H1 (cell line): ENCODE data around the gene IL12RB2. TPM values are rescaled to one million over a fixed set of nuclear protein-coding genes. Genes with fewer than 3 reads are reported as not detected.

ENCODE experiments used
- CTCF ChIA-PET: fragments of 300-600 bp; sonication (Branson Sonifier 250); formaldehyde crosslinking; loops from one replicate; lab custom pipeline; 2021; ENCODE audit not compliant: partially characterized antibody; lab: Charles Lee
- POLR2A ChIA-PET: fragments of 300-600 bp; sonication (Branson Sonifier 250); formaldehyde crosslinking; loops from one replicate; lab custom pipeline; 2021; ENCODE audit warnings: inconsistent platforms; ENCODE audit not compliant: partially characterized antibody; lab: Charles Lee
- DNase-seq, 2 experiments: peaks; one replicate each; pipeline versions ENCODE4 v3.0.0 to v3.0.0-alpha.2; 2010 to 2022; ENCODE audit warnings: low spot score in 2 of 2, low read depth in 1 of 2, mixed read lengths in 1 of 2
- FAIRE-seq: peaks from 2 replicates; lab custom pipeline; 2011; peaks lifted over from hg19 to GRCh38; lab: Jason Lieb, UNC
- H2AFZ ChIP-seq: 2 replicates; pipeline ENCODE4 v1.8.1; 2012; ENCODE audit warnings: low read length, inconsistent platforms
- H2AK5ac ChIP-seq: 2 replicates; pipeline ENCODE4 v1.6.1; 2013; ENCODE audit warnings: low read depth, low read length
- H2BK120ac ChIP-seq: replicated peaks from 2 replicates; pipeline ENCODE3; 2013; ENCODE audit warnings: low read depth, low read length, inconsistent platforms
- H2BK12ac ChIP-seq: 2 replicates; pipeline ENCODE4 v1.6.1; 2013; ENCODE audit warnings: low read depth, low read length
- H2BK15ac ChIP-seq: 2 replicates; pipeline ENCODE4 v1.6.1; 2013; ENCODE audit warnings: low read length
- H2BK20ac ChIP-seq: 2 replicates; pipeline ENCODE4 v1.6.1; 2013; ENCODE audit warnings: low read length
- H2BK5ac ChIP-seq: 2 replicates; pipeline ENCODE4 v1.6.1; 2013; ENCODE audit warnings: low read depth, low read length
- H3K14ac ChIP-seq: 2 replicates; pipeline ENCODE4 v1.6.1; 2013; ENCODE audit warnings: inconsistent platforms; ENCODE audit not compliant: insufficient read length
- H3K18ac ChIP-seq: 2 replicates; pipeline ENCODE4 v1.6.1; 2013; ENCODE audit warnings: low read length; ENCODE audit errors: extremely low read depth
- H3K23ac ChIP-seq: 2 replicates; pipeline ENCODE4 v1.6.1; 2013; ENCODE audit warnings: inconsistent platforms; ENCODE audit not compliant: insufficient read length
- H3K23me2 ChIP-seq: 2 replicates; pipeline ENCODE4 v1.6.1; 2013; ENCODE audit warnings: low read depth, low read length
- H3K27ac ChIP-seq: 2 replicates; pipeline ENCODE4 v1.6.1; 2011; ENCODE audit warnings: low read depth, low read length, inconsistent platforms
- H3K27me3 ChIP-seq, 4 experiments: replicated peaks in 1 of 4; 1 replicate in 1 of 4; 2 replicates in 3 of 4; pipeline versions ENCODE4 v1.6.1 to v1.8.1; 2011 to 2013; ENCODE audit warnings: low read length in 3 of 4, mild to moderate bottlenecking in 3 of 4, inconsistent platforms in 2 of 4, mixed read lengths in 2 of 4, moderate library complexity in 1 of 4; ENCODE audit not compliant: control insufficient read depth in 3 of 4, insufficient read depth in 3 of 4; ENCODE audit errors: extremely low read depth in 1 of 4
- H3K36me3 ChIP-seq, 4 experiments: 2 replicates each; pipeline versions ENCODE4 v1.6.1 to v1.8.1; 2011 to 2013; ENCODE audit warnings: mild to moderate bottlenecking in 4 of 4, low read length in 3 of 4, moderate library complexity in 2 of 4, control low read depth in 1 of 4, inconsistent platforms in 1 of 4; ENCODE audit not compliant: insufficient read depth in 4 of 4, control insufficient read depth in 2 of 4
- H3K4ac ChIP-seq: replicated peaks from 2 replicates; pipeline ENCODE3; 2013; ENCODE audit warnings: low read length, low read depth, mixed read lengths, inconsistent platforms; ENCODE audit not compliant: insufficient read length
- H3K4me1 ChIP-seq, 4 experiments: replicated peaks in 1 of 4; 1 replicate in 1 of 4; 2 replicates in 3 of 4; pipeline versions ENCODE4 v1.6.1 to v1.8.1; 2011 to 2013; ENCODE audit warnings: low read length in 3 of 4, inconsistent platforms in 2 of 4, mixed read lengths in 1 of 4; ENCODE audit not compliant: insufficient read depth in 4 of 4, control insufficient read depth in 3 of 4
- H3K4me2 ChIP-seq, 2 experiments: 2 replicates each; pipeline versions ENCODE4 v1.6.1 to v1.8.1; 2011 to 2013; ENCODE audit warnings: low read depth in 2 of 2, low read length in 2 of 2, control low read depth in 1 of 2, inconsistent platforms in 1 of 2, mild to moderate bottlenecking in 1 of 2; ENCODE audit not compliant: insufficient read depth in 1 of 2
- H3K4me3 ChIP-seq, 4 experiments: fragments of 200-600, 300-600 bp in 1 of 4; sonication (generic), shearing (Covaris generic), sonication (Bioruptor Twin) in 1 of 4; 2 replicates each; pipeline versions ENCODE4 v1.5.1 to v1.8.1; 2011 to 2016; ENCODE audit warnings: low read length in 4 of 4, low read depth in 3 of 4, control low read depth in 2 of 4, inconsistent platforms in 2 of 4, mild to moderate bottlenecking in 2 of 4, mixed read lengths in 1 of 4, moderate library complexity in 1 of 4; ENCODE audit not compliant: insufficient read depth in 2 of 4; ENCODE audit errors: extremely low read depth in 1 of 4
- H3K56ac ChIP-seq: replicated peaks from 2 replicates; pipeline ENCODE3; 2013; ENCODE audit warnings: low read depth, mild to moderate bottlenecking, mixed read lengths, low read length, inconsistent platforms; ENCODE audit not compliant: insufficient read length
- H3K79me1 ChIP-seq: 2 replicates; pipeline ENCODE4 v1.6.1; 2013; ENCODE audit warnings: low read depth, low read length, control low read depth
- H3K79me2 ChIP-seq, 2 experiments: 2 replicates each; pipeline versions ENCODE4 v1.6.1 to v1.8.1; 2012 to 2013; ENCODE audit warnings: low read length in 2 of 2, mild to moderate bottlenecking in 2 of 2, inconsistent platforms in 1 of 2; ENCODE audit not compliant: insufficient read depth in 2 of 2, control insufficient read depth in 1 of 2
- H3K9ac ChIP-seq, 4 experiments: replicated peaks in 1 of 4; 1 replicate in 1 of 4; 2 replicates in 3 of 4; pipeline versions ENCODE4 v1.6.1 to v1.8.1; 2011 to 2013; ENCODE audit warnings: low read depth in 3 of 4, low read length in 3 of 4, control low read depth in 2 of 4, mild to moderate bottlenecking in 2 of 4, moderate library complexity in 2 of 4, inconsistent platforms in 1 of 4; ENCODE audit errors: extremely low read depth in 1 of 4
- H3K9me3 ChIP-seq, 2 experiments: 2 replicates each; pipeline versions ENCODE4 v1.6.1 to v1.8.1; 2012 to 2013; ENCODE audit warnings: mild to moderate bottlenecking in 2 of 2, moderate library complexity in 2 of 2, control low read depth in 1 of 2, inconsistent platforms in 1 of 2, low read depth in 1 of 2, low read length in 1 of 2, mixed read lengths in 1 of 2; ENCODE audit not compliant: insufficient read depth in 2 of 2
- H4K20me1 ChIP-seq, 2 experiments: replicated peaks in 1 of 2; 2 replicates each; pipeline versions ENCODE3 to v1.8.1; 2011 to 2013; ENCODE audit warnings: inconsistent platforms in 2 of 2, low read length in 2 of 2, mild to moderate bottlenecking in 1 of 2; ENCODE audit not compliant: insufficient read depth in 2 of 2, control insufficient read depth in 1 of 2
- H4K5ac ChIP-seq: 2 replicates; pipeline ENCODE4 v1.6.1; 2013; ENCODE audit warnings: low read length, low read depth, mixed read lengths, inconsistent platforms; ENCODE audit not compliant: insufficient read length
- H4K8ac ChIP-seq: 2 replicates; pipeline ENCODE4 v1.8.0; 2013; ENCODE audit warnings: mild to moderate bottlenecking, moderate library complexity, low read length, inconsistent platforms; ENCODE audit not compliant: insufficient read depth; ENCODE audit errors: extremely low read depth
- H4K91ac ChIP-seq: replicated peaks from 2 replicates; pipeline ENCODE3; 2013; ENCODE audit warnings: low read length, mixed read lengths, inconsistent platforms; ENCODE audit not compliant: insufficient read length
- ATF2 ChIP-seq: IDR thresholded peaks from 2 replicates; pipeline ENCODE4 v1.6.1; 2012; ENCODE audit warnings: low read length, inconsistent platforms
- EP300 ChIP-seq, 2 experiments: IDR thresholded peaks; 1 replicate in 1 of 2; 2 replicates in 1 of 2; pipeline ENCODE4 v1.6.1; 2011 to 2012; ENCODE audit warnings: low read depth in 2 of 2, low read length in 2 of 2, mild to moderate bottlenecking in 2 of 2, borderline replicate concordance in 1 of 2, inconsistent platforms in 1 of 2, moderate library complexity in 1 of 2
- MAFK ChIP-seq: IDR thresholded peaks from 2 replicates; pipeline ENCODE4 v1.6.1; 2012; ENCODE audit warnings: low read depth, mild to moderate bottlenecking, improper control_type of control experiment, low read length
- RXRA ChIP-seq: IDR thresholded peaks from 2 replicates; pipeline ENCODE4 v1.6.1; 2011; ENCODE audit warnings: low read depth, mild to moderate bottlenecking, low read length, moderate library complexity; ENCODE audit not compliant: insufficient read depth
- WGBS, 2 experiments: shearing (Covaris generic) in 1 of 2; methylation state at CpG; one replicate each; pipeline versions ENCODE4 v1.1.6 to v1.1.7; 2013 to 2015; ENCODE audit warnings: low lambda C conversion rate in 2 of 2, mixed read lengths in 2 of 2, inconsistent platforms in 1 of 2, low coverage in 1 of 2, missing lambda C conversion rate in 1 of 2; ENCODE audit not compliant: insufficient replicate concordance in 2 of 2, insufficient coverage in 1 of 2, insufficient read length in 1 of 2; ENCODE audit errors: extremely low coverage in 1 of 2, missing lambda C conversion rate in 1 of 2; 5-methylcytosine and 5-hydroxymethylcytosine counted together
- polyA plus RNA-seq, 7 experiments: library from polyadenylated mRNA; depleted of rRNA in 3 of 7; stranded (reverse) in 5 of 7; unstranded in 2 of 7; fragments of >200 nt in 5 of 7; fragments of 200-250 nt in 2 of 7; gene quantifications; 1 replicate in 5 of 7; 2 replicates in 1 of 7; 4 replicates in 1 of 7; pipeline versions ENCODE4 v1.2.1 to v1.2.3, GENCODE V29; 2011 to 2013; ENCODE audit warnings: missing spikeins in 2 of 7, mixed read lengths in 2 of 7
- total RNA-seq: library from RNA; stranded (reverse); fragmentation: NEBNext Ultra II Directional; extraction: Animal tissue kit (Norgen Biotek cat#: 25700); gene quantifications from 2 replicates; pipeline ENCODE4 v1.2.1, GENCODE V29; 2021

Gene IL12RB2
- total and polyA plus RNA-seq, 2 of the 8 experiments (the other 6 are each of a cell fraction or from before 2014, with no cell fraction given): 1.4 TPM

GRCh38 chr1:67338642-67339041 is 31.0 kb downstream of the IL12RB2 start:
- Histone ChIP-seq H4K91ac (no peak overlapping the region), H3K4me3 (no peak overlapping the region), H3K79me2 (no peaks in the 10 kb centered on the region), H3K4me1 (peaks cover 4 to 9% (median 8%) of the 10 kb centered on the region in 4 experiments; a peak in 5 of 7 replicates), H4K8ac (no peak overlapping the region), H2AFZ (no peak overlapping the region), H3K27ac (no peak overlapping the region), H2BK20ac (no peak overlapping the region), H3K18ac (no peak overlapping the region), H2BK12ac (no peak overlapping the region), H3K9me3 (no peaks in the 10 kb centered on the region), H2BK15ac (no peak overlapping the region), H3K23ac (no peak overlapping the region), H3K4me2 (no peak overlapping the region), H2AK5ac (no peak overlapping the region), H3K23me2 (peaks cover 2% of the 10 kb centered on the region), H2BK120ac (no peak overlapping the region), H3K4ac (no peak overlapping the region), H3K27me3 (no peaks in the 10 kb centered on the region; a peak in 2 of 7 replicates), H3K56ac (no peak overlapping the region), H3K79me1 (no peaks in the 10 kb centered on the region), H3K36me3 (no peaks in the 10 kb centered on the region), H2BK5ac (no peak overlapping the region), H3K9ac (no peak overlapping the region), H3K14ac (no peak overlapping the region), H4K20me1 (peaks cover 0 to 1% of the 10 kb centered on the region in 2 experiments), H4K5ac (no peak overlapping the region)
- WGBS, 2 experiments: 81% methylated on average over 3 of the region's 3 CpGs; no CpG with 5 or more reads in 1 of the 2 experiments
- no peak for TF ChIP-seq ATF2
- no peak for TF ChIP-seq RXRA
- no peak for TF ChIP-seq MAFK
- TF ChIP-seq EP300 (IDR thresholded peaks at IDR 0.05; ENCODE audit: borderline replicate concordance in 1 of 2, low read depth in 2 of 2, low read length in 2 of 2): no peak
- FAIRE-seq: no peak
- POLR2A ChIA-PET: interaction anchor here (0.7 kb wide), 1 partner anchor 1769 kb away, joined by 3 read pairs; no protein-coding TSS in a partner anchor
- DNase-seq: no peak
- CTCF ChIA-PET: interaction anchor here (0.6 to 2.5 kb wide), 8 partner anchors 9 to 343 kb away, joined by 3 to 13 read pairs (median 4); no protein-coding TSS in a partner anchor
